Astrocyte (in vitro differentiated cells and primary cell): Measurements from ENCODE around the gene ULK2.

Experiments
- EZH2 ChIP-seq: IDR thresholded peaks from 2 replicates; pipeline ENCODE4 v1.6.1; 2012; ENCODE audit warnings: mild to moderate bottlenecking, low read length, inconsistent platforms; ENCODE audit not compliant: insufficient read depth
- TF ChIP-seq, protein P1 (sequence below): IDR thresholded peaks from 2 replicates; pipeline ENCODE4 v1.5.1; 2011; ENCODE audit warnings: low read depth, mild to moderate bottlenecking, inconsistent platforms, low read length, moderate library complexity; ENCODE audit not compliant: insufficient read depth

DNA sequence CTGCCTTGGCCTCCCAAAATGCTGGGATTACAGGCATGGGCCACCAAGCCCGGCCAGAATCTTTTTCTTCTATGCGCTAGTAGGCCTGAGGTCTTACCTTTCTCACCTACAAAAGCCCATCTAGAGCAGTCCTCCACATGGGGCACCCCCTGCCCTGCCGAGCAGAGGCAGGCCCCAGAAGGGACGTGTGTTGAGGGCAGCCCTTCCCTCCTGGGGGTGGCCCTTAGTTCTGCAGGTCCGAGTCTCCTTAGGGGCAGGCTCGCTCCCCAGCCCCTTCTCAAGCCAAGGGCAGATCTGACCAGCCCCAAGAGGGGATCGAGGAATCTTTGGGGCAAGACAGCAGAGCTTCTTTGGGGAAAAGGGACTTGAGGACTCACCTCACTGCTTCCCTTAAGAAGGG is 101.7 kb downstream of the ULK2 start:
- no peak for TF ChIP-seq EZH2
- TF ChIP-seq, protein P1, sequence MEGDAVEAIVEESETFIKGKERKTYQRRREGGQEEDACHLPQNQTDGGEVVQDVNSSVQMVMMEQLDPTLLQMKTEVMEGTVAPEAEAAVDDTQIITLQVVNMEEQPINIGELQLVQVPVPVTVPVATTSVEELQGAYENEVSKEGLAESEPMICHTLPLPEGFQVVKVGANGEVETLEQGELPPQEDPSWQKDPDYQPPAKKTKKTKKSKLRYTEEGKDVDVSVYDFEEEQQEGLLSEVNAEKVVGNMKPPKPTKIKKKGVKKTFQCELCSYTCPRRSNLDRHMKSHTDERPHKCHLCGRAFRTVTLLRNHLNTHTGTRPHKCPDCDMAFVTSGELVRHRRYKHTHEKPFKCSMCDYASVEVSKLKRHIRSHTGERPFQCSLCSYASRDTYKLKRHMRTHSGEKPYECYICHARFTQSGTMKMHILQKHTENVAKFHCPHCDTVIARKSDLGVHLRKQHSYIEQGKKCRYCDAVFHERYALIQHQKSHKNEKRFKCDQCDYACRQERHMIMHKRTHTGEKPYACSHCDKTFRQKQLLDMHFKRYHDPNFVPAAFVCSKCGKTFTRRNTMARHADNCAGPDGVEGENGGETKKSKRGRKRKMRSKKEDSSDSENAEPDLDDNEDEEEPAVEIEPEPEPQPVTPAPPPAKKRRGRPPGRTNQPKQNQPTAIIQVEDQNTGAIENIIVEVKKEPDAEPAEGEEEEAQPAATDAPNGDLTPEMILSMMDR: no peak
